MM.1S (cell line): Measurements from ENCODE around the gene NUAK1.

Source experiments
- CTCF ChIP-seq: fragments of 300-600 bp; sonication (generic); IDR thresholded peaks from 2 replicates; pipeline ENCODE4 v1.5.1; 2016; ENCODE audit warnings: antibody characterized with exemption, low read length, mixed read lengths
- EZH2 ChIP-seq: fragments of 300-600 bp; sonication (generic); optimal IDR thresholded peaks from 2 replicates; pipeline ENCODE3; 2017; ENCODE audit warnings: low read depth, mild to moderate bottlenecking, antibody characterized with exemption, low read length, mixed read lengths

GRCh38 chr12:106027286-106027685 lies 111.5 kb downstream of the NUAK1 start:
- no peak for TF ChIP-seq CTCF
- no peak for TF ChIP-seq EZH2
